Measurements from ENCODE around the gene APP.

APP gene

GRCh38 chr21:26159869-26160268, 10.7 kb downstream of the APP start:
- no peak for DNase-seq (ENCODE audit: low read depth, low spot score)
- TF ChIP-seq CTCF (IDR thresholded peaks at IDR 0.05; ENCODE audit: insufficient read depth, low read length, missing control alignments), result no peak
- POLR2A ChIA-PET, result no interaction called here
- CTCF ChIA-PET, result interaction anchor here (0.6 to 11.0 kb wide), 2 partner anchors 9 to 264 kb away, joined by 3 to 94 read pairs; partner anchors contain the start of gene APP
- no peak overlapping the region for H3K4me3 ChIP-seq (ENCODE audit: low read depth, low read length)

GRCh38 chr21:26157801-26158200, 12.8 kb downstream of the APP start:
- no peak for DNase-seq (ENCODE audit: low read depth, low spot score)
- POLR2A ChIA-PET, result no interaction called here
- TF ChIP-seq CTCF (IDR thresholded peaks at IDR 0.05; ENCODE audit: insufficient read depth, low read length, missing control alignments), result no peak
- H3K4me3 ChIP-seq (ENCODE audit: low read depth, low read length), result no peak overlapping the region
- CTCF ChIA-PET, result interaction anchor here (11.0 kb wide), 1 partner anchor 11 kb away, joined by 94 read pairs; the partner anchor contains the start of gene APP

- no peak for TF ChIP-seq CTCF (IDR thresholded peaks at IDR 0.05; ENCODE audit: insufficient read depth, low read length, missing control alignments)
- POLR2A ChIA-PET, result interaction anchor here (0.6 kb wide), 1 partner anchor 564 kb away, joined by 3 read pairs; no protein-coding TSS in a partner anchor
These were observed 15.8 kb downstream of the APP start for GRCh38 chr21:26154753-26155152.

GRCh38 chr21:26153758-26154157, 16.8 kb downstream of the APP start:
- ChIA-PET CTCF (interaction anchor here (11.0 kb wide), 1 partner anchor 15 kb away, joined by 94 read pairs; the partner anchor contains the start of gene APP), POLR2A (no interaction called here)
- TF ChIP-seq CTCF (IDR thresholded peaks at IDR 0.05; ENCODE audit: insufficient read depth, low read length, missing control alignments), result no peak
- peak; percentile 37 for DNase-seq (ENCODE audit: low read depth, low spot score)
- no peak overlapping the region for H3K4me3 ChIP-seq (ENCODE audit: low read depth, low read length)

More at GRCh38 chr21:26154753-26155152, 15.8 kb downstream of the APP start:
- H3K4me3 ChIP-seq (ENCODE audit: low read depth, low read length), result no peak overlapping the region
- no peak for DNase-seq (ENCODE audit: low read depth, low spot score)
- CTCF ChIA-PET, result interaction anchor here (11.0 kb wide), 1 partner anchor 14 kb away, joined by 94 read pairs; the partner anchor contains the start of gene APP

GRCh38 chr21:26148840-26149354, 21.7 kb downstream of the APP start:
- POLR2A ChIA-PET, result no interaction called here
- no peak for TF ChIP-seq CTCF (IDR thresholded peaks at IDR 0.05; ENCODE audit: insufficient read depth, low read length, missing control alignments)
- CTCF ChIA-PET, result interaction anchor here (0.9 to 1.9 kb wide), 4 partner anchors 9 to 253 kb away, joined by 3 to 5 read pairs (median 4); no protein-coding TSS in a partner anchor
- no peak overlapping the region for H3K4me3 ChIP-seq (ENCODE audit: low read depth, low read length)
- no peak for DNase-seq (ENCODE audit: low read depth, low spot score)

- ChIA-PET POLR2A (no interaction called here), CTCF (interaction anchor here (1.5 to 1.9 kb wide), 2 partner anchors 8 to 252 kb away, joined by 3 to 5 read pairs; no protein-coding TSS in a partner anchor)
- no peak overlapping the region for H3K4me3 ChIP-seq (ENCODE audit: low read depth, low read length)
- TF ChIP-seq CTCF (IDR thresholded peaks at IDR 0.05; ENCODE audit: insufficient read depth, low read length, missing control alignments), result no peak
- no peak for DNase-seq (ENCODE audit: low read depth, low spot score)
These were observed 22.3 kb downstream of the APP start for GRCh38 chr21:26148071-26148839.
